Duodenal mucosa (tissue), 2 donors: ENCODE results near the gene LILRA1.
"Not testable (repeated sequence)": the region's sequence is repeated elsewhere in the genome, so short reads cannot be mapped to it uniquely, and the experiment has no call there.

Source experiments
- H3K27ac ChIP-seq: one replicate; pipeline ENCODE4 v1.7.0; 2013; ENCODE audit warnings: low read depth, low read length
- H3K27me3 ChIP-seq, 2 donors: one replicate each; pipeline ENCODE4 v1.7.0; 2013; ENCODE audit warnings: low read length in 2 of 2, control low read depth in 1 of 2; ENCODE audit not compliant: insufficient read depth in 2 of 2, control insufficient read depth in 1 of 2
- H3K36me3 ChIP-seq, 2 donors: one replicate each; pipeline ENCODE4 v1.7.0; 2013; ENCODE audit warnings: low read length in 2 of 2, control low read depth in 1 of 2; ENCODE audit not compliant: insufficient read depth in 2 of 2, control insufficient read depth in 1 of 2
- H3K4me1 ChIP-seq, 2 donors: one replicate each; pipeline ENCODE4 v1.7.0; 2013; ENCODE audit warnings: low read length in 2 of 2, control low read depth in 1 of 2; ENCODE audit not compliant: insufficient read depth in 2 of 2, control insufficient read depth in 1 of 2
- H3K4me3 ChIP-seq, 2 donors: one replicate each; pipeline ENCODE4 v1.7.0; 2013; ENCODE audit warnings: low read length in 2 of 2, low read depth in 1 of 2
- H3K9ac ChIP-seq, 2 donors: one replicate each; pipeline ENCODE4 v1.7.0; 2013; ENCODE audit warnings: low read length in 2 of 2, low read depth in 1 of 2
- H3K9me3 ChIP-seq, 2 donors: one replicate each; pipeline ENCODE4 v1.7.0; 2013; ENCODE audit warnings: low read length in 2 of 2, control low read depth in 1 of 2; ENCODE audit not compliant: control insufficient read depth in 1 of 2

Gene LILRA1

GRCh38 chr19:54593445-54593844 lies at the start of gene LILRA1:
TSS of gene LILRA1 (plus strand) at chr19:54593632. CDS start at chr19:54594245, 613 bp downstream.
- H3K36me3 ChIP-seq, H3K27ac ChIP-seq, H3K4me3 ChIP-seq, H3K9ac ChIP-seq, H3K4me1 ChIP-seq, H3K27me3 ChIP-seq, H3K9me3 ChIP-seq: not testable (repeated sequence)

- Histone ChIP-seq H3K27ac (no peak overlapping the region), H3K4me1 (no peaks in the 10 kb centered on the region), H3K9me3 (no peaks in the 10 kb centered on the region), H3K27me3 (peaks cover 0 to 2% of the 10 kb centered on the region in 2 donors), H3K9ac (no peak overlapping the region), H3K36me3 (no peaks in the 10 kb centered on the region), H3K4me3 (no peak overlapping the region)
Observed at GRCh38 chr19:54548806-54549205, 44.6 kb upstream of the LILRA1 start.

- Histone ChIP-seq H3K27ac (no peak overlapping the region), H3K36me3 (no peaks in the 10 kb centered on the region), H3K9ac (no peak overlapping the region), H3K4me3 (no peak overlapping the region), H3K4me1 (no peaks in the 10 kb centered on the region), H3K9me3 (no peaks in the 10 kb centered on the region), H3K27me3 (peaks cover 0 to 2% of the 10 kb centered on the region in 2 donors)
Observed at GRCh38 chr19:54549224-54549623, 44.2 kb upstream of the LILRA1 start.

- Histone ChIP-seq H3K4me1 (no peaks in the 10 kb centered on the region), H3K9me3 (no peaks in the 10 kb centered on the region), H3K27ac (no peak overlapping the region), H3K4me3 (no peak overlapping the region), H3K36me3 (no peaks in the 10 kb centered on the region), H3K27me3 (peaks cover 0 to 2% of the 10 kb centered on the region in 2 donors), H3K9ac (no peak overlapping the region)
Observed at GRCh38 chr19:54551293-54551692, 42.1 kb upstream of the LILRA1 start.

GRCh38 chr19:54551950-54552912 lies 41.2 kb upstream of the LILRA1 start:
- Histone ChIP-seq H3K27me3 (peaks cover 0 to 2% of the 10 kb centered on the region in 2 donors), H3K36me3 (no peaks in the 10 kb centered on the region), H3K9ac (no peak overlapping the region), H3K27ac (no peak overlapping the region), H3K4me3 (no peak overlapping the region), H3K9me3 (no peaks in the 10 kb centered on the region), H3K4me1 (no peaks in the 10 kb centered on the region)

- Histone ChIP-seq H3K9me3 (no peaks in the 10 kb centered on the region), H3K36me3 (no peaks in the 10 kb centered on the region), H3K4me3 (no peak overlapping the region), H3K4me1 (no peaks in the 10 kb centered on the region), H3K27ac (no peak overlapping the region), H3K9ac (no peak overlapping the region), H3K27me3 (peaks cover 0 to 2% of the 10 kb centered on the region in 2 donors)
Observed at GRCh38 chr19:54552913-54553310, 40.5 kb upstream of the LILRA1 start.

- H3K36me3 ChIP-seq = no peaks in the 10 kb centered on the region
- H3K9ac ChIP-seq = no peak overlapping the region
- H3K4me3 ChIP-seq = no peak overlapping the region
- H3K9me3 ChIP-seq = no peaks in the 10 kb centered on the region
- H3K27ac ChIP-seq = no peak overlapping the region
- peaks cover 2 to 3% of the 10 kb centered on the region in 2 donors for H3K27me3 ChIP-seq
- H3K4me1 ChIP-seq = no peaks in the 10 kb centered on the region
Observed at GRCh38 chr19:54554006-54554405, 39.4 kb upstream of the LILRA1 start.

GRCh38 chr19:54554896-54555295 lies 38.5 kb upstream of the LILRA1 start:
- no peak overlapping the region for H3K4me3 ChIP-seq
- H3K9me3 ChIP-seq = no peaks in the 10 kb centered on the region
- no peaks in the 10 kb centered on the region for H3K36me3 ChIP-seq
- no peak overlapping the region for H3K9ac ChIP-seq
- H3K27ac ChIP-seq = no peak overlapping the region
- peaks cover 2 to 3% of the 10 kb centered on the region in 2 donors for H3K27me3 ChIP-seq
- no peaks in the 10 kb centered on the region for H3K4me1 ChIP-seq

GRCh38 chr19:54556194-54556593 lies 37.2 kb upstream of the LILRA1 start:
- H3K4me1 ChIP-seq = no peaks in the 10 kb centered on the region
- no peak overlapping the region for H3K4me3 ChIP-seq
- no peak overlapping the region for H3K9ac ChIP-seq
- H3K27me3 ChIP-seq = peaks cover 2 to 3% of the 10 kb centered on the region in 2 donors
- H3K9me3 ChIP-seq = no peaks in the 10 kb centered on the region
- no peaks in the 10 kb centered on the region for H3K36me3 ChIP-seq
- H3K27ac ChIP-seq = no peak overlapping the region

GRCh38 chr19:54558339-54558738 lies 35.1 kb upstream of the LILRA1 start:
- H3K27ac ChIP-seq = no peak overlapping the region
- no peak overlapping the region for H3K4me3 ChIP-seq
- no peak overlapping the region for H3K9ac ChIP-seq
- H3K36me3 ChIP-seq = no peaks in the 10 kb centered on the region
- no peaks in the 10 kb centered on the region for H3K9me3 ChIP-seq
- H3K4me1 ChIP-seq = no peaks in the 10 kb centered on the region
- H3K27me3 ChIP-seq = peaks cover 0 to 3% of the 10 kb centered on the region in 2 donors
